ENCODE measurements around the gene ADAMTSL3.

The ADAMTSL3 gene

GRCh38 chr15:83653639-83654378 lies at the start of gene ADAMTSL3:
Gene ADAMTSL3, plus strand, starts transcription at chr15:83654123. Its CDS starts 1,639 bp downstream, at chr15:83655762.
- DNase-seq (ENCODE audit: low spot score), result no peak

DNA sequence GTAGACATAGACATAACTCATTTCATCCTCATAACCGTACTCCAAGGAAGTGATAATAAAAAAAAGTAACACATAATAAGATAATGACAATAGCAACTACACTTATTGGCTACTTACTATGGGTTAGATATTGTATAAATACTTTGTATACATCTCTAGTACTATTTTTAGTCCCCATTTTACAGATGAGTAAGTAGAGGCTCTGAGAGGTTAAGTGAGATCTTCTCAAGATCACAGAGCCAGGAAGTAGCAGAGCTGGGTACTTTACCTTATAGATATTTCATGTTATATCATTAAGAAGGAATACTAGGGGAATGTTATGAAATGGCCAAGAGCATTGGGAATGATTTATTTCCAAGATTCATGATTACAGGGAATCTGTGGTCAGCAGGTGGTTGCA lies 49.4 kb upstream of the ADAMTSL3 start:
- DNase-seq (ENCODE audit: low spot score), result no peak

- no peak for DNase-seq (ENCODE audit: low spot score)
Measured at GRCh38 chr15:83605111-83605945, 48.6 kb upstream of the ADAMTSL3 start.

DNA sequence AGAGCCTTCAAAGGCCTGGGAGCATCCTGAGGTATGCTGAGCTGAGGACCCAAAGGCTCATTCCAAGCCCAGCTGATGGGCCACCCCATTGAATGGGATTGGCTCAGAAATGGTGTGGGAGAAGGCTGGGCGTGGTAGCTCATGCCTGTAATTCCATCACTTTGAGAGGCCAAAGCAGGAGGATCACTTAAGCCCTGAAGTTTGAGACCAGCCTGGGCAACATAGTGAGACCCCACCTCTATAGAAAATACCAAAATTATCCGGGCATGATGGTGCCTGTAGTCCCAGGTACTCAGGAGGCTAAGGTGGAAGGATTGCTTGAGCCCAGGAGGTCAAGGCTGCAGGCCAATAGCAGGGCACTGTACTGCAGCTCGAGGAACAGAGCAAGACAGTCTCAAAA lies 43.8 kb upstream of the ADAMTSL3 start:
- no peak for DNase-seq (ENCODE audit: low spot score)

DNA sequence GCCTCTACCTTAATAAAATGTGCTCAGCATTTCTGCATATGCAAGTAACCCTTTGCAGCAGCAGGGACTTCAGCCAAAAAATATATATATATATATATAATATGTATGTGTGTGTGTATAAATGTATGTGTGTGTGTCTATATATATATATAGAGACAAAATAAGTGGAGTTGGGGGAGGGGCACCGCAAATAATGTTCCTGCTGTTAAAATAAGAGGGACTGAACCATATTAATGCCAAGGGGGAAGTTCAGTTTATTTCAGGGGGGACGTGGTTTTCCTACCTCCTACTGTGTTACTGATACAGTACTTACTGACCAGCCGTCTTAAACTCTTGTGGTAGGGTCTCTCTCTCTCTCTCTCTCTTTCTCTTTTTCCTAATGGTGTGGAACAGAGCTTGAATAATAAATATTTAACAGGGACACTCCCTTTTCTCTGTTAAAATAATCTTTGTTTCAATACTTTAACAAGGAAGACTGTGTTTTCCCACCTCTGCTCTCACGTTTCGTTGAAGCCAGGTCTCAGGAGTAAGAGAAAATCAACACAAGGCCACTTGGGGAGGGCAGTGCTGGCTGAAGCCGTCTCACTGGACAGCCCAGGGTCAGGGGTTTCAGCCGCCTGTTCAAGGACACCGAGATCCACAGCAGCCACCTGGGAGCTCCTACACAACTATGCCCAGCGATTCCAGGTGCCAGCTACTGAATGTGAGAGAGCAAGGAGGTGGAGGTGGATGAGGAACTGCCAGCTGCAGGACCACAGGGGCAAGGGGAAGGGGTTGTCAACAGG lies 42.8 kb upstream of the ADAMTSL3 start:
- no peak for DNase-seq (ENCODE audit: low spot score)

GRCh38 chr15:83612226-83612625 lies 41.7 kb upstream of the ADAMTSL3 start:
- no peak for DNase-seq (ENCODE audit: low spot score)

GRCh38 chr15:83612898-83613635 lies 40.9 kb upstream of the ADAMTSL3 start:
- DNase-seq (ENCODE audit: low spot score), result no peak

DNA sequence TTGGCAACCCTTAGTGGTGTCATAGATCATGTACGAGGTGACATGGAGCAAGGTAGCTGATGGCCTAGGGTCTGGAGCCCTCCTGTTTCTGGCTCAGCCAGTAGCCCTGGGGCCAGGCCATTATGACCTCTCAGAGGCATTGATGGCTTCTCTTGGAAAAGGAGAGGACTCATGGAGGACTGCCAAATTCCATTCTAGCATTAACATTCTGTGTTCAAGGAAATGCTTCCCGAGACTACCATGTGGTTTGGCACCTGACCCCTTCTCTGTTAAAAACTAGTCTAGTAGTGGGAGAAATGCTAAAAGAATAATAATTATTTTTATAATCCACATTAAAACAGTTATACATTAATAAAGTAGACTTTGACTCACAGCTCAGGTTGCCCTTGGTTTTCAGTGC lies 40.2 kb upstream of the ADAMTSL3 start:
- DNase-seq (ENCODE audit: low spot score), result no peak

DNA sequence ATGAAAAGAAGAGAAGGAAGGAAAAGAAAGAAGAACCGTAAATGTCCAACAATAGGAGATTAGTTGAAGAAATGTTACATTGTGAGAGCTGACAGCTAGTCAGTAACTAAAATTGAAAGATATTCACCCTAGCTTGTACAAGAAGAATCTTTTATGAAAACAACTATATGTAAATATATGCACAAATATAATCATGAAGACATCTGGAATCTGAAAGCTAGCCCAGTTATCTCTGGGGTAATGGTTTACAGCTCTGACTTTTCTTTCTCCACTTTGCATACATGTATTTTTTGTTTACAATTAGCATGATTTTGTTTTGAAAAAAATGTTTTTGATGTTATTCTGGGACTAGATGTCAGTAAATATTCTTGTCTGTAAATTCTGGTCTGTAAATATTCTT lies 37.1 kb upstream of the ADAMTSL3 start:
- no peak for DNase-seq (ENCODE audit: low spot score)

- DNase-seq (ENCODE audit: low spot score), result no peak
Measured at GRCh38 chr15:83626171-83626802, 27.6 kb upstream of the ADAMTSL3 start.

- DNase-seq (ENCODE audit: low spot score), result no peak
Measured at GRCh38 chr15:83631534-83631933, 22.4 kb upstream of the ADAMTSL3 start.

- DNase-seq (ENCODE audit: low spot score), result no peak
Measured at GRCh38 chr15:83643201-83643600, 10.7 kb upstream of the ADAMTSL3 start.

- DNase-seq (ENCODE audit: low spot score), result no peak
Measured at GRCh38 chr15:83644439-83644838, 9.5 kb upstream of the ADAMTSL3 start.

DNA sequence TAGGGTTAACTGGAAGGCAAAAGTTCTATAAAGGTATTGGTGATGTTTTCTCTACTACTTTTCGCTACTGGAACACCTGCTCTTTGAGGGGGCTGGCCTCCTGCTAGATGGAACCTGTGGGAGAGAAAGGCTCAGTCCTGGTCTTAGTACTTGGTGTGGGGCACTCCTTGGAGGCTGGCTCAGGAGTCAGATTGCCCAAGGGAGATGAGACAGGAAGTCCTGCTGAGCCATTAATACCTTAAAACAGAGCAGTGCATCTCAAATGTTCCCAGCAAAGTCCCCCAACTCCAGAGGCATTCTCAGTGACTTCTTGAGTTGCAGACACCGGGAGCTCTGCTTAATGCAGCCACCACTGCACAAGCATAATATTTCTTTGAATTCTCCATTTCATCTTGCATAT lies 3.1 kb upstream of the ADAMTSL3 start:
- DNase-seq (ENCODE audit: low spot score), result no peak

DNA sequence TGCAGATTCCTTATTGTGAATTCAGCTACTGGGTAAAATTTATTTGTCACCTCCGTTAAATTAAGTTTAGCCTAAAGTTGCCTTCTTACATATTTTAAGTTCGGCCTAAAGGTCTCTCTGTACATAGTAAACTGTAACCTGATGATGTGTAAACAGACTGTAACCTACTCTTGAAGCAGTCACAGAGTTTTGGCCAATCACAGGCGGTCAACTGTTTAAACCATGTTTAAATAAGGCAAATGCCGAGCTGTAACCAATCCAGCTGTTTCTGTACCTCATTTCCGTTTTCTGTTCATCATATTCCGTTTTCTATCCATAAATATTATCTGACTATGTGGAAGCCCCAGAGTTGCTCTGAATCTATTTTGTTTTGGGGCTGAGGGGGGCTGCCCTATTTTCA lies 2.4 kb upstream of the ADAMTSL3 start:
- no peak for DNase-seq (ENCODE audit: low spot score)

- DNase-seq (ENCODE audit: low spot score), result no peak
Measured at GRCh38 chr15:83652626-83653204, 1.2 kb upstream of the ADAMTSL3 start.

GRCh38 chr15:83653288-83653638 lies 660 bp upstream of the ADAMTSL3 start:
- no peak for DNase-seq (ENCODE audit: low spot score)

GRCh38 chr15:83654379-83655236 lies 685 bp downstream of the ADAMTSL3 start:
- no peak for DNase-seq (ENCODE audit: low spot score)

GRCh38 chr15:83655237-83655616 lies 1.3 kb downstream of the ADAMTSL3 start:
- no peak for DNase-seq (ENCODE audit: low spot score)

DNA sequence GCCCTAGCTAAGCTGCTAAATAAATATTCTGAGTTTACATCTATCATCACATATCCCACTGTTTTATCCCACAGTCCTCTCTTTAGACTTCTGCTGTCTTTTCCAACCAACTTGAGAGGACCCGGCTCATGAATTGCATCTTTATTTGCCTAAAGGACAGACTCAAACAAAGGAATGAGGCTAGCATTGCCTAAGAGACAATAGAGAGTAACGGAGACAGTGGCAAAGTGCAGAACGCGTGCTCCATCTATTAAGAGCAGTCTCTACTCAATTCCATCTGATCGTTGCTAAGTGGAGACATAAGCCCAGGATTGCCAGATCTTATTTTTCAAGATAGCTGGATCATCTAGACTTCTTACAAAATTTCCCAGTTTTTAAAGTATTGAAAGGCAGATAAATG lies 2.3 kb downstream of the ADAMTSL3 start:
- no peak for DNase-seq (ENCODE audit: low spot score)
